HEK293T (cell line): ENCODE results near the gene MAFG.

Experiments
- ARNT ChIP-seq: fragments of 450-650 bp; IDR thresholded peaks from 2 replicates; pipeline ENCODE4 v1.6.1; 2017; ENCODE audit warnings: mild to moderate bottlenecking
- BHLHE40 ChIP-seq: fragments of 450-650 bp; IDR thresholded peaks from 2 replicates; pipeline ENCODE4 v1.6.1; 2016; ENCODE audit warnings: mild to moderate bottlenecking, moderate library complexity, borderline replicate concordance
- ELF4 ChIP-seq: fragments of 450-650 bp; IDR thresholded peaks from 2 replicates; pipeline ENCODE4 v1.6.1; 2017; ENCODE audit warnings: antibody characterized with exemption
- FOXA1 ChIP-seq: fragments of 450-650 bp; IDR thresholded peaks from 2 replicates; pipeline ENCODE4 v1.6.1; 2016; ENCODE audit warnings: mild to moderate bottlenecking
- FOXK2 ChIP-seq: fragments of 450-650 bp; IDR thresholded peaks from 2 replicates; pipeline ENCODE4 v1.6.1; 2016; ENCODE audit warnings: mild to moderate bottlenecking
- FOXM1 ChIP-seq: fragments of 450-650 bp; IDR thresholded peaks from 2 replicates; pipeline ENCODE4 v1.6.1; 2017; ENCODE audit warnings: mild to moderate bottlenecking, borderline replicate concordance
- SP1 ChIP-seq: fragments of 450-650 bp; IDR thresholded peaks from 2 replicates; pipeline ENCODE4 v1.6.1; 2017
- SUZ12 ChIP-seq: fragments of 450-650 bp; IDR thresholded peaks from 2 replicates; pipeline ENCODE4 v1.6.1; 2016; ENCODE audit warnings: mild to moderate bottlenecking

DNA sequence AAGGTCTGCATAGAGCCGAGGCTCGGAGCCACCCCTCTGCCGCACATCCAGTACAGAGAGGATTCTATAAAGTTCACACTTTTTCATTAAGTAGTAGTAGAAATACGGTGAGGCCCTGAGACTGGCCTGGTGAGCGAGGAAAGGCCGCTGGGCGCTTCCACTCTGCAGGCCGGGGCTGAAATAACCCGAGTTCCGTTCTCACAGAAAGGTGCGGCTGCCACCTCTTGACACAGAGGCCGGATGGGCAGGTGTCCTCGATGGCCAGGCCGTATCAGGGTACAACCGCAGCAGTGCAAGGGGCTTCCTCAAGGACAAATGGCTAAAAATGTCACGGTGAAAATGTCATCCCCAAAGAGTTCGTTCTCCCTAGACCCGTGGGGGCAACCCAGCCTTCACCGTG is 15.6 kb downstream of the MAFG start:
- no peak for TF ChIP-seq ELF4
- TF ChIP-seq SUZ12: no peak
- TF ChIP-seq BHLHE40: no peak
- TF ChIP-seq SP1: no peak
- no peak for TF ChIP-seq FOXA1
- no peak for TF ChIP-seq FOXK2
- TF ChIP-seq ARNT: no peak
- no peak for TF ChIP-seq FOXM1
